ENCODE measurements around the gene ARL2.

The ARL2 gene

DNA sequence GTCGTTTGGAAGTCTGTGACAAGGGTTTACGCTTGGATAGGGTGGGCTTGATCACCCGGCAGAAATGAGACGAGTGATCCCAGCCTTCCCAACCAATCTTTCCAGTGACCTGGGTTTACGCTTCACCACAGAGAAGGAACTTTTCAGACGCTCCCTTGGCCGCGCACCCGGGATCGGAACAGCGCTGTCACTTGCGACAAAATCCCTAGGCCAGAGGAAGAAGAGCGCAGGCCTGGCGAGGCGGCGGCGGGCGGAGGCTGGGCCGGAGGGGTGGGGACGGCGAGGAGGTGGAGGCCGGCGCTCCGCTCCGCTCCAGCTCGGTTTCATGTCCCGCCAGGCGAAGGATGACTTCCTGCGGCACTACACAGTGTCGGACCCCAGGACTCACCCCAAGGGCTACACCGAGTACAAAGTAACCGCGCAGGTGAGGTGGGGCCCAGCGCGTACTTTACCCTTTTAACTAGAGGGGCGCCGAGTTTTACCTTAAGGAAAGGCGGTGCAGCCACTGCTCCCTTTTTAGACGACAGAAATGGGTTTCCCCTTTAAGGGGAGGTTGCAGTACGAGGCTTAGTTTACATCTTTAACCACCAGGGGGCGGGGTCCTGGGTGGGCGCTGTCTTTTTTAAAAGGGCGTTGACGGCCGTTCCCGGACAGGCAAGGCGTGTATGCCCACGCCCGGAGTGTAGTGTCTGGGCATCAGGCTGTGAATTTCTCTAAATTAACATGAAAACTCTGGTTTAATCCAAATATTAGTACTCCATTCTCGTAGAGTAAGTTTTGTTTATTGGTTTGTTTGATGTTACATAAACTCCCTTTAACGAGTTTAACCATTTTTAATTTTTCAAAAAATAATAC is 13.5 kb downstream of the ARL2 start, which contains the start of gene SNX15:
TSS of gene SNX15 (plus strand) at position 227 of the 855 bp plus-strand sequence. CDS start at position 326, 99 bp downstream.
- DNase-seq (ENCODE audit: low read depth in 1 of 2, low spot score in 1 of 2), result peak; percentile 88 to 97
- H3K4me3 ChIP-seq (replicated peaks; ENCODE audit: insufficient read depth, low read length), result peak within 1 kb of the TSS; percentile 48
- peak within 1 kb of the TSS; percentile 90 for H3K27ac ChIP-seq (replicated peaks)
- TF ChIP-seq POLR2AphosphoS5 (IDR thresholded peaks at IDR 0.05; ENCODE audit: low read depth) (no peak; the same call in 1 of the 2 replicates), SPI1 (IDR thresholded peaks at IDR 0.05; ENCODE audit: borderline replicate concordance, low read depth) (no peak; the same call in 1 of the 2 replicates), GABPA (IDR thresholded peaks at IDR 0.05; ENCODE audit: low read depth) (no peak)
- TF ChIP-seq, protein P1, sequence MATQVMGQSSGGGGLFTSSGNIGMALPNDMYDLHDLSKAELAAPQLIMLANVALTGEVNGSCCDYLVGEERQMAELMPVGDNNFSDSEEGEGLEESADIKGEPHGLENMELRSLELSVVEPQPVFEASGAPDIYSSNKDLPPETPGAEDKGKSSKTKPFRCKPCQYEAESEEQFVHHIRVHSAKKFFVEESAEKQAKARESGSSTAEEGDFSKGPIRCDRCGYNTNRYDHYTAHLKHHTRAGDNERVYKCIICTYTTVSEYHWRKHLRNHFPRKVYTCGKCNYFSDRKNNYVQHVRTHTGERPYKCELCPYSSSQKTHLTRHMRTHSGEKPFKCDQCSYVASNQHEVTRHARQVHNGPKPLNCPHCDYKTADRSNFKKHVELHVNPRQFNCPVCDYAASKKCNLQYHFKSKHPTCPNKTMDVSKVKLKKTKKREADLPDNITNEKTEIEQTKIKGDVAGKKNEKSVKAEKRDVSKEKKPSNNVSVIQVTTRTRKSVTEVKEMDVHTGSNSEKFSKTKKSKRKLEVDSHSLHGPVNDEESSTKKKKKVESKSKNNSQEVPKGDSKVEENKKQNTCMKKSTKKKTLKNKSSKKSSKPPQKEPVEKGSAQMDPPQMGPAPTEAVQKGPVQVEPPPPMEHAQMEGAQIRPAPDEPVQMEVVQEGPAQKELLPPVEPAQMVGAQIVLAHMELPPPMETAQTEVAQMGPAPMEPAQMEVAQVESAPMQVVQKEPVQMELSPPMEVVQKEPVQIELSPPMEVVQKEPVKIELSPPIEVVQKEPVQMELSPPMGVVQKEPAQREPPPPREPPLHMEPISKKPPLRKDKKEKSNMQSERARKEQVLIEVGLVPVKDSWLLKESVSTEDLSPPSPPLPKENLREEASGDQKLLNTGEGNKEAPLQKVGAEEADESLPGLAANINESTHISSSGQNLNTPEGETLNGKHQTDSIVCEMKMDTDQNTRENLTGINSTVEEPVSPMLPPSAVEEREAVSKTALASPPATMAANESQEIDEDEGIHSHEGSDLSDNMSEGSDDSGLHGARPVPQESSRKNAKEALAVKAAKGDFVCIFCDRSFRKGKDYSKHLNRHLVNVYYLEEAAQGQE (IDR thresholded peaks at IDR 0.05; ENCODE audit: insufficient replicate concordance, low read depth), result no peak
- TF ChIP-seq, protein P2, sequence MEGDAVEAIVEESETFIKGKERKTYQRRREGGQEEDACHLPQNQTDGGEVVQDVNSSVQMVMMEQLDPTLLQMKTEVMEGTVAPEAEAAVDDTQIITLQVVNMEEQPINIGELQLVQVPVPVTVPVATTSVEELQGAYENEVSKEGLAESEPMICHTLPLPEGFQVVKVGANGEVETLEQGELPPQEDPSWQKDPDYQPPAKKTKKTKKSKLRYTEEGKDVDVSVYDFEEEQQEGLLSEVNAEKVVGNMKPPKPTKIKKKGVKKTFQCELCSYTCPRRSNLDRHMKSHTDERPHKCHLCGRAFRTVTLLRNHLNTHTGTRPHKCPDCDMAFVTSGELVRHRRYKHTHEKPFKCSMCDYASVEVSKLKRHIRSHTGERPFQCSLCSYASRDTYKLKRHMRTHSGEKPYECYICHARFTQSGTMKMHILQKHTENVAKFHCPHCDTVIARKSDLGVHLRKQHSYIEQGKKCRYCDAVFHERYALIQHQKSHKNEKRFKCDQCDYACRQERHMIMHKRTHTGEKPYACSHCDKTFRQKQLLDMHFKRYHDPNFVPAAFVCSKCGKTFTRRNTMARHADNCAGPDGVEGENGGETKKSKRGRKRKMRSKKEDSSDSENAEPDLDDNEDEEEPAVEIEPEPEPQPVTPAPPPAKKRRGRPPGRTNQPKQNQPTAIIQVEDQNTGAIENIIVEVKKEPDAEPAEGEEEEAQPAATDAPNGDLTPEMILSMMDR (IDR thresholded peaks at IDR 0.05; ENCODE audit: insufficient read depth, low read length), result peak; percentile 27
- no peaks in the 10 kb centered on the region for H3K27me3 ChIP-seq (ENCODE audit: insufficient read depth, poor library complexity, severe bottlenecking)

DNA sequence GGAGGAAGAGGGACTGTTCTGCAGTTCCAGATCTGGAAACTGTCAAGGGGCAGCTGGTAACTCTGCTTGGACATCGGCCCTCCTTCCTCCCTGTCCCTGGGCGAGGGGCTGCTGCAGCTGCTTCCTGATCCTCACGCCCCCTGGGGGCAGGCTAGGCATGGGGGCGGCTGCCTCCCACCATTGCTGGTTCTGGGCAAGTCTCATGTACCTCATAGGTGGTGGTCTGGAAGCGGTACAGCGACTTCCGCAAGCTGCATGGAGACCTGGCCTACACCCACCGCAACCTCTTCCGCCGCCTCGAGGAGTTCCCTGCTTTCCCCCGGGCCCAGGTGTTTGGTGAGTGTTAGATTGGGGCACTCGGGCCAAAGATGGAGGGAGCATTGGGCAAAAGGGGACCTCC is 18.3 kb downstream of the ARL2 start:
- no peak for DNase-seq (ENCODE audit: low read depth in 1 of 2, low spot score in 1 of 2)
- TF ChIP-seq, protein P1 (IDR thresholded peaks at IDR 0.05; ENCODE audit: insufficient replicate concordance, low read depth), result no peak
- TF ChIP-seq, protein P2 (IDR thresholded peaks at IDR 0.05; ENCODE audit: insufficient read depth, low read length), result no peak
- TF ChIP-seq GABPA (IDR thresholded peaks at IDR 0.05; ENCODE audit: low read depth), result no peak
- no peak for TF ChIP-seq SPI1 (IDR thresholded peaks at IDR 0.05; ENCODE audit: borderline replicate concordance, low read depth)
- TF ChIP-seq POLR2AphosphoS5 (IDR thresholded peaks at IDR 0.05; ENCODE audit: low read depth), result no peak
- Histone ChIP-seq H3K27ac (replicated peaks) (no peak overlapping the region), H3K27me3 (ENCODE audit: insufficient read depth, poor library complexity, severe bottlenecking) (no peaks in the 10 kb centered on the region), H3K4me3 (replicated peaks; ENCODE audit: insufficient read depth, low read length) (no peak overlapping the region)

DNA sequence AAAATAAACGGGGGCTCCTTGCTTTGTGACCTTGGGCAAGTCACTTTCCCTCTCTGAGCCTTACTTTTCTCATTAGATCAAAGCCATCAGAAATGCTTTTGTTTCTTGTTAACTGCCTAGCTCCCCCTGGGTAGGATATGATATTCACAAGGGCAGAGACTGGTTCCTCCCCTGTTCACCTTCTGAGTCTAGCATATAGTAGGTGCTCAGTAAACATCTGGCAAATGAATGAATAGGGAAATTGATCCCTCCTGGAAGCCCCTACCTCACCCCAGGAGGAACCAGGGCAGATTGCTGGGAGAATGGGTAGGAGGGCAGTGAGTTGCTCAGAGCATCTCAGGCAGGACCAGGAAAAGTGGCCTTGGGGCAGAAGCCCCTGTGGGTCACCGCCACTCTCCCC is 20.5 kb downstream of the ARL2 start:
- TF ChIP-seq POLR2AphosphoS5 (IDR thresholded peaks at IDR 0.05; ENCODE audit: low read depth), result no peak
- no peak for TF ChIP-seq SPI1 (IDR thresholded peaks at IDR 0.05; ENCODE audit: borderline replicate concordance, low read depth)
- no peak for TF ChIP-seq GABPA (IDR thresholded peaks at IDR 0.05; ENCODE audit: low read depth)
- TF ChIP-seq, protein P1 (IDR thresholded peaks at IDR 0.05; ENCODE audit: insufficient replicate concordance, low read depth), result no peak
- TF ChIP-seq, protein P2 (IDR thresholded peaks at IDR 0.05; ENCODE audit: insufficient read depth, low read length), result no peak
- Histone ChIP-seq H3K27me3 (ENCODE audit: insufficient read depth, poor library complexity, severe bottlenecking) (no peaks in the 10 kb centered on the region), H3K27ac (replicated peaks) (no peak overlapping the region), H3K4me3 (replicated peaks; ENCODE audit: insufficient read depth, low read length) (no peak overlapping the region)
- no peak for DNase-seq (ENCODE audit: low read depth in 1 of 2, low spot score in 1 of 2)

Measured in HL-60 (cell line).